Natural killer cell (primary cell): ENCODE measurements around the gene C12orf50. TPM values are rescaled to one million over a fixed set of nuclear protein-coding genes. Genes with fewer than 3 reads are reported as not detected.
"Not testable (repeated sequence)": the region's sequence is repeated elsewhere in the genome, so short reads cannot be mapped to it uniquely, and the experiment has no call there.

ENCODE experiments used
- ATAC-seq, 3 donors: fragments of 150-1000 bp in 2 of 3; fragments of 200-7000 bp in 1 of 3; cut with Tn5 transposase; 1 replicate in 1 of 3; 2 replicates in 2 of 3; pipeline ENCODE4 v1.10.0; 2021; ENCODE audit warnings: mild to moderate bottlenecking in 2 of 3, moderate library complexity in 2 of 3
- DNase-seq, 2 donors: peaks; one replicate each; pipeline versions ENCODE4 v3.0.0 to v3.0.0-alpha.2; 2013 to 2021; ENCODE audit warnings: mixed read lengths in 1 of 2
- H3K27ac ChIP-seq: one replicate; pipeline ENCODE4 v1.5.1; 2013; ENCODE audit warnings: mild to moderate bottlenecking, low read length
- H3K27me3 ChIP-seq: one replicate; pipeline ENCODE4 v1.6.1; 2013; ENCODE audit warnings: low read length; ENCODE audit not compliant: control insufficient read depth, insufficient read depth
- H3K36me3 ChIP-seq: one replicate; pipeline ENCODE4 v1.6.1; 2013; ENCODE audit warnings: low read length; ENCODE audit not compliant: control insufficient read depth, insufficient read depth
- H3K4me1 ChIP-seq: one replicate; pipeline ENCODE4 v1.6.1; 2013; ENCODE audit warnings: low read length; ENCODE audit not compliant: control insufficient read depth, insufficient read depth
- H3K4me3 ChIP-seq: one replicate; pipeline ENCODE4 v1.5.1; 2013; ENCODE audit warnings: low read length
- H3K9me3 ChIP-seq: one replicate; pipeline ENCODE4 v1.6.1; 2013; ENCODE audit warnings: low read length; ENCODE audit not compliant: control insufficient read depth, insufficient read depth
- H3K27ac Mint-ChIP-seq, 2 donors: one replicate each; pipeline ENCODE4 v1.8.0; 2022; ENCODE audit warnings: mild to moderate bottlenecking in 2 of 2, mixed read lengths in 2 of 2, moderate library complexity in 1 of 2
- H3K27me3 Mint-ChIP-seq, 2 donors: one replicate each; pipeline ENCODE4 v1.8.0; 2022; ENCODE audit warnings: low read depth in 2 of 2, mixed read lengths in 2 of 2
- H3K36me3 Mint-ChIP-seq: one replicate; pipeline ENCODE4 v1.8.0; 2022; ENCODE audit warnings: mixed read lengths
- H3K4me1 Mint-ChIP-seq, 2 donors: one replicate each; pipeline ENCODE4 v1.8.0; 2022; ENCODE audit warnings: mixed read lengths in 2 of 2
- H3K4me3 Mint-ChIP-seq: one replicate; pipeline ENCODE4 v1.8.0; 2022; ENCODE audit warnings: mild to moderate bottlenecking, moderate library complexity, mixed read lengths
- H3K9me3 Mint-ChIP-seq, 2 donors: one replicate each; pipeline ENCODE4 v1.8.0; 2022; ENCODE audit warnings: mixed read lengths in 2 of 2
- WGBS: methylation state at CpG from one replicate; pipeline ENCODE4 v1.1.7; 2013; ENCODE audit warnings: missing lambda C conversion rate; ENCODE audit not compliant: insufficient coverage; 5-methylcytosine and 5-hydroxymethylcytosine counted together
- intact Hi-C: fragments of 100-400 bp; cut with micrococcal nuclease; formaldehyde crosslinking; loops from one replicate; pipeline ENCODE4 v1.14.2; 2022
- total RNA-seq, 4 donors: library from RNA; stranded (reverse); fragments of 120-200 nt in 1 of 4; gene quantifications; one replicate each; pipeline versions ENCODE4 v1.2.3 to v1.2.4, GENCODE V29; 2013 to 2022
- TF ChIP-seq, protein P1 (sequence below): fragments of 200-600 bp; IDR thresholded peaks from one replicate; pipeline ENCODE4 v1.8.0; 2022; ENCODE audit warnings: antibody characterized with exemption

C12orf50 gene
- total RNA-seq, 3 donors from 2014 or later (not counting 1 experiment from before 2014, with no cell fraction given) = 0.18 TPM; not detected in 2

DNA sequence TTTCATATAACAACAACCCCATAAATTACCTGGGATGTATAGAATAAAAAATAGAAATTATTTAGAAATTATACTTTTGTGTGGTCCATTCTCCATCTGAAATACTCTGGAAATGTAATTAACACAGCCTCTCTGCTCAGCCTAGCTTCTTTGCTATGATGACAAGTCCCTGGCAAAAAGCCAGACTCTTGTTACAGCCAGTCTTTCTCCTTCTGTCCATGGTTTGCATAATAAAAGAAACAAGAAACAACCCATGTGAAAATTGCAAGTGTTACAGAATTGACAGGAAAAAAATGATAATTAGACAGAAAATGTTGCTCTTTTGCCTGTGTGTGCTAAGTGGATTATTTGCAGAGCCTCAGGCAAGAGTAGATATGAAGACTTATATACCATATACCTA is 61.3 kb downstream of the C12orf50 start:
- H3K9me3 ChIP-seq = no peaks in the 10 kb centered on the region
- ATAC-seq (no peak), DNase-seq (no peak)
- no peaks in the 10 kb centered on the region for H3K27me3 ChIP-seq
- Mint-ChIP-seq H3K4me1 (no peaks in the 10 kb centered on the region), H3K9me3 (peaks cover 5 to 6% of the 10 kb centered on the region in 2 donors), H3K27me3 (no peaks in the 10 kb centered on the region), H3K27ac (no peak overlapping the region), H3K36me3 (no peaks in the 10 kb centered on the region), H3K4me3 (no peak overlapping the region)
- no peak overlapping the region for H3K4me3 ChIP-seq
- intact Hi-C loops = no loop called here
- no peaks in the 10 kb centered on the region for H3K4me1 ChIP-seq
- TF ChIP-seq, protein P1, sequence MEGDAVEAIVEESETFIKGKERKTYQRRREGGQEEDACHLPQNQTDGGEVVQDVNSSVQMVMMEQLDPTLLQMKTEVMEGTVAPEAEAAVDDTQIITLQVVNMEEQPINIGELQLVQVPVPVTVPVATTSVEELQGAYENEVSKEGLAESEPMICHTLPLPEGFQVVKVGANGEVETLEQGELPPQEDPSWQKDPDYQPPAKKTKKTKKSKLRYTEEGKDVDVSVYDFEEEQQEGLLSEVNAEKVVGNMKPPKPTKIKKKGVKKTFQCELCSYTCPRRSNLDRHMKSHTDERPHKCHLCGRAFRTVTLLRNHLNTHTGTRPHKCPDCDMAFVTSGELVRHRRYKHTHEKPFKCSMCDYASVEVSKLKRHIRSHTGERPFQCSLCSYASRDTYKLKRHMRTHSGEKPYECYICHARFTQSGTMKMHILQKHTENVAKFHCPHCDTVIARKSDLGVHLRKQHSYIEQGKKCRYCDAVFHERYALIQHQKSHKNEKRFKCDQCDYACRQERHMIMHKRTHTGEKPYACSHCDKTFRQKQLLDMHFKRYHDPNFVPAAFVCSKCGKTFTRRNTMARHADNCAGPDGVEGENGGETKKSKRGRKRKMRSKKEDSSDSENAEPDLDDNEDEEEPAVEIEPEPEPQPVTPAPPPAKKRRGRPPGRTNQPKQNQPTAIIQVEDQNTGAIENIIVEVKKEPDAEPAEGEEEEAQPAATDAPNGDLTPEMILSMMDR = no peak
- no peak overlapping the region for H3K27ac ChIP-seq
- no peaks in the 10 kb centered on the region for H3K36me3 ChIP-seq

DNA sequence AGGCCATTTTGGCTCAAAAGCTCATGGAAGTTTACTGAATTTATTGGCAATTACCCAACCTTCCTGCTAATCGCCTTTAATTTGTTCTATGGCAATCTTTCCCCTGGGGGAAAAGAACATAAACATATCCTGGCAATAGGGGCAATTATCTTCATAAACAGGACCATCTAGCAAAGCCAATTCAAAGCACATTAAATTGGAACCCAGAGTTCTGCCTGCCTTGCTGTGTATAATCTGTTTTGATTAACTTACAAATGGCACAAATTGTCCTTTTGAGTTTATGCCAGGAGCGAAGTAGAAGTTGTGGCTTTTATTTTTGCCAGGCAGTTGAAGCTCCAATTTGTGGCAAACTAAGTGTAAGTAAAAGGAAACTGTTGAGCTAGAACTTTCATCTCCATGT is 68.6 kb downstream of the C12orf50 start:
- H3K9me3 Mint-ChIP-seq = peaks cover 0 to 4% of the 10 kb centered on the region in 2 donors
- 65% methylated on average over 2 of the region's 2 CpGs for WGBS
- Histone ChIP-seq H3K36me3 (no peaks in the 10 kb centered on the region), H3K27me3 (no peaks in the 10 kb centered on the region), H3K27ac (no peak overlapping the region), H3K9me3 (no peaks in the 10 kb centered on the region), H3K4me1 (no peaks in the 10 kb centered on the region), H3K4me3 (no peak overlapping the region)
- TF ChIP-seq, protein P1 = no peak
- H3K36me3 Mint-ChIP-seq = no peaks in the 10 kb centered on the region
- H3K4me3 Mint-ChIP-seq = no peak overlapping the region
- no peak for DNase-seq
- intact Hi-C loops = no loop called here
- H3K4me1 Mint-ChIP-seq = no peaks in the 10 kb centered on the region
- H3K27me3 Mint-ChIP-seq = no peaks in the 10 kb centered on the region
- no peak overlapping the region for H3K27ac Mint-ChIP-seq
- no peak for ATAC-seq

DNA sequence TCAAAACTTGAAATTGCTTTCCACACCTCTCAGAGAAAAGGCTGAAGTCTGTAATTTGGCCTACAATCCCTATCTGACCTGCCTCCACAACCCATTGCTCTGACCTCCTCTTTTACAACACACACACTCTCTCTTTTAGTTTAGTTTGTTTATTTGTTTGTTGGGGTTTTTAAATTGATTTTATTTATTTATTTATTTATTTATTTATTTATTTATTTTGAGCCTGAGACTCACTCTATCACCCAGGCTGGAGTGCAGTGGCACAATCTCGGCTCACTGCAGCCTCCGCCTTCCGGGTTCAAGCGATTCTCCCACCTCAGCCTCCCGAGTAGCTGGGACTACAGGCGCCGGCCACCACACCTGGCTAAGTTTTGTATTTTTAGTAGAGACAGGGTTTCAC is 75.2 kb downstream of the C12orf50 start:
- H3K36me3 Mint-ChIP-seq, H3K4me3 Mint-ChIP-seq, H3K9me3 ChIP-seq, H3K9me3 Mint-ChIP-seq, H3K36me3 ChIP-seq, H3K27me3 ChIP-seq, H3K4me3 ChIP-seq, H3K27ac ChIP-seq, H3K4me1 ChIP-seq, H3K4me1 Mint-ChIP-seq, H3K27ac Mint-ChIP-seq, ATAC-seq, H3K27me3 Mint-ChIP-seq, DNase-seq, intact Hi-C loops: not testable (repeated sequence)
- 93% methylated on average over 7 of the region's 7 CpGs for WGBS

DNA sequence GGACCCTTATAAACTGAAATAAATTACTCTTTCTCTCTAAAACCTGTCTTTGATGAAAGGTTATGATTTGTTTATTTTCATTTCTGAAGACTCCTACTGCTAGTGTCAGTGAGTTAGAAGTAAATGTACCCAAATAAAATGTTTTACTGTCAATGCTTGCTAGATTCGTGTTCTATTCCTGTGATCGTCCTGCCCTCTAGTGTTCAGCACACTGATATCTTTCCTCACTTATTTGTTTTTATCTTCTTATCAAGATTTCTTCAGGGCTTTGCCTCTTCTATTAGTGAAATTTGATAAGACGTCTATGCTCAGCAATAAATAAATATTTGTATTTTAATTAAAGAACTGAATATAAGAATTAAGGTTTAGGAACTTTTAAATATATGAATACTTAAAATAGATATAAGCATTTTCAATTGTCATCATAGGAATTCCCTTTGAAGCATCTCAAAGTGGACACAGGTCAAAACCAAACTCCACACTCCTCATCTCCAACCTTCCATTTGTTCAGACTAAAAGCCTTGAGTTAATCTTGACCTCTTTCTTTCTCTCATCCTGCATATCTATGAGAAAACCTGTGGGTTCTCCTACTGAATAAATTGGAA is 75.8 kb downstream of the C12orf50 start:
- ATAC-seq (no peak), DNase-seq (no peak)
- Histone ChIP-seq H3K9me3 (no peaks in the 10 kb centered on the region), H3K27ac (no peak overlapping the region), H3K4me1 (no peaks in the 10 kb centered on the region), H3K27me3 (no peaks in the 10 kb centered on the region), H3K36me3 (no peaks in the 10 kb centered on the region), H3K4me3 (no peak overlapping the region)
- intact Hi-C loops = no loop called here
- TF ChIP-seq, protein P1 = no peak
- Mint-ChIP-seq H3K36me3 (no peaks in the 10 kb centered on the region), H3K27ac (no peak overlapping the region), H3K4me1 (no peaks in the 10 kb centered on the region), H3K9me3 (peaks cover 0 to 3% of the 10 kb centered on the region in 2 donors), H3K27me3 (no peaks in the 10 kb centered on the region), H3K4me3 (no peak overlapping the region)
- 13% methylated on average over 1 of the region's 3 CpGs for WGBS
